ENCODE measurements around the gene ZSCAN16.

- TF ChIP-seq, protein P1, sequence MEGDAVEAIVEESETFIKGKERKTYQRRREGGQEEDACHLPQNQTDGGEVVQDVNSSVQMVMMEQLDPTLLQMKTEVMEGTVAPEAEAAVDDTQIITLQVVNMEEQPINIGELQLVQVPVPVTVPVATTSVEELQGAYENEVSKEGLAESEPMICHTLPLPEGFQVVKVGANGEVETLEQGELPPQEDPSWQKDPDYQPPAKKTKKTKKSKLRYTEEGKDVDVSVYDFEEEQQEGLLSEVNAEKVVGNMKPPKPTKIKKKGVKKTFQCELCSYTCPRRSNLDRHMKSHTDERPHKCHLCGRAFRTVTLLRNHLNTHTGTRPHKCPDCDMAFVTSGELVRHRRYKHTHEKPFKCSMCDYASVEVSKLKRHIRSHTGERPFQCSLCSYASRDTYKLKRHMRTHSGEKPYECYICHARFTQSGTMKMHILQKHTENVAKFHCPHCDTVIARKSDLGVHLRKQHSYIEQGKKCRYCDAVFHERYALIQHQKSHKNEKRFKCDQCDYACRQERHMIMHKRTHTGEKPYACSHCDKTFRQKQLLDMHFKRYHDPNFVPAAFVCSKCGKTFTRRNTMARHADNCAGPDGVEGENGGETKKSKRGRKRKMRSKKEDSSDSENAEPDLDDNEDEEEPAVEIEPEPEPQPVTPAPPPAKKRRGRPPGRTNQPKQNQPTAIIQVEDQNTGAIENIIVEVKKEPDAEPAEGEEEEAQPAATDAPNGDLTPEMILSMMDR (conservative IDR thresholded peaks at IDR 0.05; ENCODE audit: low read depth, low read length): no peak
- TF ChIP-seq EZH2 (IDR thresholded peaks at IDR 0.05; ENCODE audit: low read length, unreplicated experiment): no peak
Measured at GRCh38 chr6:28137505-28137981, 13.1 kb downstream of the ZSCAN16 start.

Measured in PC-3 (cell line).